ENCODE measurements around the gene SH3BP5.

GRCh38 chr3:15301761-15302160 lies 30.6 kb downstream of the SH3BP5 start:
- no peak for TF ChIP-seq CTCF (IDR thresholded peaks at IDR 0.05)
- no peak for TF ChIP-seq POLR2A (IDR thresholded peaks at IDR 0.05)
